NOMO-1 treated with DMSO at 0.1 percent for 48 hours (cell line): ENCODE results near the gene GRB10.
"Not testable (repeated sequence)": the region's sequence is repeated elsewhere in the genome, so short reads cannot be mapped to it uniquely, and the experiment has no call there.

ENCODE experiments used
- DNase-seq: peaks from one replicate; lab custom pipeline; 2025; ENCODE audit not compliant: unreplicated experiment; lab: John Stamatoyannopoulos, UW

GRB10 gene

DNA sequence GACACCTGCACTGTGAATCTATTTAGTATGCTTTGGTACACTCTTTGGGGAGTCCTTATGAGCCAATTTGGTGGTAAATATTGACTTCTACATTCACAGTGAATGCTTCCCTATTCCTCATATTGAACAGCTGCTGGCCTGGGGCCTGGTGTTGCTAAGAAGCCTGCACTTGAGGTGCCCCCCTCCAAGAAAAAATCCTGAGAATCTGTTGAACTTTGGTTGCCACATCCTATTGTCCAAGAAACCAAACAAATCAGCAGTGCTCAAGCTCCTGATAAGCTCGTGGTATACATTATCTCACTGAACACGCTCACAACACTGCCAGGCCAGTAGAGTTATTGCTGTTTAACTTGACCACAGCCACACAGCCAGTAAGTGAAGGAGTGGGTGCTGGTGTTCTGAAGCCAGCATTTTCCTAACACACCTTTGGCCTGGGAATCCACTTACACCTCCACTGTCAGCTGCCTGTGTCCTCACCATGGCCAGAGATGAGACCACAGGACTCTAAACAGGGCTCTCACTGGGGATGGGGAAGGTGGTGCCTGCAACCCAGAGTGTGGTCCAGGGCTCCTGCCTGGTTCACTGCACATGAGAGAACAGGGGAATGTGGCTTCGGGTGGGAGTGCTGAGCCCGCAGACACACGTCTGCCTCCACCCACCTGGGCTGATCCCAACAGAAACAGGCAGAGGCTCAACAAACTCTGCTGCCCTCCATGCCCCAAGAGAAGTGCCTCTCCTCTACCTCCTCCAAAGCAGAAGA lies 224.2 kb downstream of the GRB10 start:
- no peak for DNase-seq

DNA sequence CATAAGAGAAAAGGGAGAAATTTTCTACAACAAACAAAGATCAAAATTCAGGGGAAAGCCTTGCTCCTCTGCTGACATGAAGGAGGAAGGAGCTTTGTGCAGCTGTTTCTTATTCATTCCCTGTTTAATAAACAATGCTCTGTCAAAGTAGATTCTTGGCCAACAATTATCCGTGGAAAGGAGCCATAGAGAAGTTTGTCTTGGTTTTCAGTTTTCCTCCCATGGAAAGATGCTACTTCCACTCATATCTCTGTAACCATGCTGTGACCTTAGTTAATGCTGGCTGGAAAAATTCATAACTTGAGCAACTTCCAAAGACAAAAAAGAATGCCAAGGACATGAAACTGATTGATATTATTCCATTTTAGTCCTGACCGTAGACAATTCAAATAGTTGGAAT lies 225.6 kb downstream of the GRB10 start:
- DNase-seq: no peak

DNA sequence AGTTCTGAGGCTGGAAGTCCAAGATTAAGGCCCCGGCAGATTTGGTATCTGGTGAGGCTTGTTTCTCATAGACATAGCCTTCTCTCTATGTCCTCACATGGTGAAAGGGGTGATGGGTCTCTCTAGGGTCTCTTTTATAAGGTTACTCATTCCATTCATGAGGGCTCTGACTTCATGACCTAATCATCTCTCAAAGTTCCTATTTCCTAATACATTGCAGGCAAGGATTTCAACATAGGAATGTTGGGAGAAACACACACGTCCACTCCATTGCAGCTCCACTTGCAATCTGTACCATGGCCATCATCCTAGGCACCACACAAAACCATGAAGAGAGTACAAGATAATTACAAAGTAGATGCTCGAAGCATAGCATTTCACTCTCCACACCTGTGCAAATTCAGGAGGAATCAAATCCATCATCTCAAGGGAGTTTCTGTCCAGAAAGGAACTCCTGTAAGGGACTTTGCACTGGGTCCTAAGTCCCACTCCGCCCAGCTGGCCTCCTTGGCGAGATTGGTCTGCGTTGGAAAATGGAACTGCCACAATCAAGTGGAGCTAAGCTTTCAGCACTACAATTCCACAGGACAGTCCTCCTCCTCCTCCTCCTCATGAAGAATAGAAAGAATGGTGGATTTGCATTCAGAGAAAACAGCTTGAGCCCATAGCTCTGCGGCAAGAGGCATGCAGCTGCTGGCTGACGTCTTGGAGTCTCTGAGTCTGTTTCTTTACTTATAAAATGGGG lies 226.3 kb downstream of the GRB10 start:
- no peak for DNase-seq

DNA sequence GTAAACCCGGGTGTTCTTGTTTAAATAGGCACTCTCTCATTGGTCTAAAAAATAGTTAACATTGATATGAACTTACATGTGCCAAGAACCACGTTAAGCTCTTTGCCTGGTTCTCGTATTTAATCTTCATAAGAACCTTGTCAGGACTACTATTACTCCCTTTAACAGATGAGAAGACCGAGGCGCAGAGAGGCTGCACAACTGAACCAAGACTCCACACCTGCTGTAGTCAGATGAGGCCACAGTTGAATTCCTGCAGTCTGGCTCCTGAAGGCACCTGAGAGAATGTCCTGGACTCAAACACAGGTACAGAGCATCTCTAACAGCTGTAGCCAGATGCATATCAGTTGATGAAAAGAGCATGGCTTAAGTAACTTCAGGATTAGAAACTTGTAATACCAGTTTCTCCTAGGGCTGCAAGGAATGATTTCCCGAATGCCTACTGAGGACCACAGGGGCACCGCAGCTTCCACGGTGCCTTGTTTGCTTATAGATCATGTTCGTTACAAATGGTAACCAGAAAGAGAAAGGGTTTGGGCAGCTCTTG lies 227.0 kb downstream of the GRB10 start:
- DNase-seq: no peak

DNA sequence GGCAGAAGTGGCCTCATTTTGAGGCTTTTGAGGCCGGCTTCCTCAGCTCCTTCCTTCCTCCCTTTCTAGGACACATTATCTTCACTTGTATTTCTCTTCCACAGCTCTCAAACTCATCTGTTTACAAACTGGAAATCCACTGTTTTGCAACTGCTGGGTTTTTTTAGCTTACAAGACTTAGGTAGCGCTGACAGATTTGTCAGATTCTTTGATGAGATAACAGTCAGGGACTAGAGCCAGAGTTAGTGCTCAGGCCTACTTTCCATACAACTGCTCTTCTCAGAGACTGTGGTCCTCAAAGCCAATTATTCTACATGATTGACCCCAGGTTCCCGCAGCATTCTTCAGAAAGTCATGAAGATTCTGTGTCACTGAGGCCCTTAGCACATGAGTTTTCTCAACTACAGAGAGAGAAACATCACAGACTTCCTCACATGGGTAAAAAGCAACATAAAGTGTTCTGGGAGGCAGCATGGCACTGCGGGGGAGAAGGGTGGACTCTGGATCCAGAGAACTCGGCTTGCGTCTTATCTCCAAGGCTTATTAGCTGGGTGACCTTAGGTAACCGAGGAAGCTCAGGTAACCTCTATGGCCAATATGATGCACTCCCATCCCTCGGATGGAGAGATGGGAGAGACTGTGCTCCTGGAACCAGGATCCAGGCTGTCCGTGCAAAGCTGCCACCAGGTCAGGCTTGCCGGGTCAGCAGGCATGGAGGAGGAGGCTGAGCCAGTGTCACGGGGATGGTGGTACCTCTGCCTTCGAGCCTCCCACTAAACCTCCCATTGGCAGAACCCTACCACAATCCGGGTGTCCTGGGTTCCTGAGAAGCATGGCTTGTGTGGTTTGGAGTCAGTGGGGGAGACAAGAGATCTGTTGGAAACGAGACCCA lies 228.0 kb downstream of the GRB10 start:
- no peak for DNase-seq

DNA sequence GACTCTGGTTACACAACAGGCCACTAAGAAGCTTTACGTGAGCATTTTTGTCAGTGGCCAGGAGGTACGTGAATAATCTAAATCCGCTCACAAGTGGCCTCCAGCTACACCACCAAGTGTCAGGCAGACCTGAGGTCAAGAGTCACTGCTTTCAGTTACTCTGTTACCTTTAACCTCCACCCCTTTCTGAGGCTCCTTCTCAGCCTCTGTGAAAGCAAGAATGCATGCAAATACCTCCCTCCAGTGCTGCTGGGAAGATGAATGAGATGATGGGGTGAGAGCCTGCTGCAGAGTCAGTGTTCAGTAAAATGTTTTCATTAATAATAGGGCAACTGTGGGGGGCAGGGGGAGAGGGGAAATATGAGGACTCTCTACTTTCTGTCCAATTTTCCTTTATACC lies 228.7 kb downstream of the GRB10 start:
- no peak for DNase-seq

DNA sequence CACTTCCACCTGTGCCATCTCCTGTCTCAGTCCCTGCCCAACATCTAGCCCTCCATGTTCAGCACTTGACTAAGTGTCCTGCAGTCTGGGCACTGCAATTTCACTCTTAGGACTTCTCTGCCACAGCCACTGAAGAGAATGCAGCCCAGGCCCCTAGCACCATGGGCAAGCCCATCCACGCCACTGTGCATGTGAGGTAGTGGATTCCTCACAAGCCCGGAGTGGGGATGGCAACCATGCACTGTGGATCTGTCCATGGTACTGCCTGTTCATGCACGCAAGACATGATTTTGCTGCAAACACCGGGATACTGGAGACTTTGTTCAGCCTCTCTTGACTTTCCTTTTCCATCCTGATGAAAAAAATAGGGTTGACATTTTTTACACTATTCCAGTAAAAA lies 229.8 kb downstream of the GRB10 start:
- no peak for DNase-seq

DNA sequence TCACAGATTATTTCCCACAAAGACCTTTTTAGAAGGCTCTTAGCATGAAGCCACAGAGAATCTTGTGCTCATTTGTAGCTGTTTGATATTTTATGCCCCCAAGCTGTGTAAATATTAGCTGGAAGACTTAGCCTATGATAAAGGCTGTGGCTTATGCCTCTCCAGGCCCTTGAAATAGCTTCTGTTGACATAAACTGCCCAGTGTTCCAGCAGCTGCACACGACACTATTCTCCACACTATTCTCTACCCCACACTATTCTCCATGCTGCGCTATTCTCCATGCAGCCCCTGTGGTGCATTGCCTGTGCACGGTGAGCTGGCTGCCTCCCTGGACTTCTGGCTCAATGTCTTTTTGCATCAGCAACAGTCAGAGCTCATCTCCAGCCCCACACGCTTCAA lies 230.6 kb downstream of the GRB10 start:
- DNase-seq: no peak

DNA sequence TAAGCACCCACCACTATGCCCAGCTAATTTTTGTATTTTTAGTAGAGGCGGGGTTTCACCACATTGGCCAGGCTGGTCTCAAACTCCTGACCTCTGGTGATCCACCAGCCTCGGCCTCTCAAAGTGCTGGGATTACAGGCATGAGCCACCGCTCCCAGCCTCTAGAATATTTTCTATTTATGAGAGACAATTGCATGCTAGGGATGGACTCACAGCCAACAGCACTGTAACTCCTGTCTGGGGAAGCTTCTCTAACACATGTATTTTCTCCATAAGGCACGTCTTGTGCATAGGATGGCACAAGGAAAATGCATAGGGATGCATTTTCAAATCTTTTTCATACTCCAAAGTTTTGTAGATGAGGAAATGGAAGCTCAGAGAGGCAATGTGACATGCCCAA lies 237.1 kb downstream of the GRB10 start:
- DNase-seq: not testable (repeated sequence)

DNA sequence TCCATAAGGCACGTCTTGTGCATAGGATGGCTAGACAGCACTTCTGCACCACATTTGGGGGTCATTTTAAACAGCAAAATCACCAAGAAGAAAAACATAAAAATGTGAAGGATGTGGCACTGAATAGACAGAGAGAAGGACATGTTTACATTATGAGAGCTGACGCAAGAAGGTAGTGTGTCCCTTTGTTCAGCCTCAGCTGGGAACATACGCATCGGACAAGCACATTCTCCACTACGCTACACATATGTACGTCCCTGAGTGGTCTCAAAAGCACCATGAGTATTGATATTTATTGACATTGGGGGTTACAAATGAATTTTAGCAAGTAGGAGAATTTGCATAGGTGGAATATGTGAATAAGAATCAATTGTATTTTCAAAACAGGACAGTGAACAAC lies 237.7 kb downstream of the GRB10 start:
- DNase-seq: no peak

DNA sequence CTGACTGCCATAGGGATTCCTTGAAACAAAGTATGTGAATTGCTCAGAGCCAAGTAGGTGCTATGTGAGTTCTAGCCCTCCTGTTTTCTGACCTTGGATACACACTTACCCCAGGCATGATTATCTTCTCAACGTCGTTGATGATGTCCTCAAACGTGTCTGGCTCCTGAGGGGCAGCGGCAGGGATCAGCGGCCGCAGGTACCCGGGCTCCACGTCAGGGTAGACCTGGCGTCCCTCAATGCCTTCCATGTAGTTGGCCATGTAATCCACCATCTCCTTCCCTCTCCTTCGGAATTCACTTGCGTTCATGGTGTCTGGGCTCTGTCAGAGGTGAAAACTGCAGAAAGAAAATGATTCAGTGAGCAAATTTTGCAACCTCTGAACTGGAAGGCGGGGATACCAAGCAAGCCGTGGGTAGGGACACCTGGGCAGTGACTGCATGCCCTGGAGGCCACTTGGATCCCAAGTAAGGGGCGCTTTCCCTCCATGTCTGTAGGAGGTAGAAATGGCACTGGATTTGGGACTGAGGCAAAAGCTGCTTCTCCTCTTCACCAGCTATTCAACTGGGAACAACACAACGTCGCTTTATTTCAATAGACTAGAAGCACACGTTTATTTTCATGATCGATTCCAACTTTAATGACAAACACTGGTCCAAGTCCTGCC lies 238.8 kb downstream of the GRB10 start:
- DNase-seq: no peak

DNA sequence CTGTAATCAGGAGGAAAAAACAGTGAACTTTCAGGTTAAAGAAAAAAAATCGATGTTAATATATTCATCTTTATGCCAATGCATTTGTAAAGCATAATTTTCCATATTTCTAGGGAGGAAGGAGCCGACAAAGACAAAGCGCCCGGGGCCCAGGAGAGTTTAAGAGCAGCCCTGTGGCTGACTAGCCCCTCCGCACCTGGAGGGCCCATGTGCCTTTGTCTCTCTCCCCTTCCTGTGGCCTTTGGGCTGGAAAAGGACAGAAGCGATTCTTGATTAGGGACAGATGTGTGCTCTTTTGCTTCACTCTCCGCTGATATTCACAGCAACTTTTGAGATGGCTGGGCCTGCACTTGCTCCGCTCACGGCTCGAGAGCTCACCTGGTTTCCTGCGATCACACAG lies 240.6 kb downstream of the GRB10 start:
- no peak for DNase-seq

DNA sequence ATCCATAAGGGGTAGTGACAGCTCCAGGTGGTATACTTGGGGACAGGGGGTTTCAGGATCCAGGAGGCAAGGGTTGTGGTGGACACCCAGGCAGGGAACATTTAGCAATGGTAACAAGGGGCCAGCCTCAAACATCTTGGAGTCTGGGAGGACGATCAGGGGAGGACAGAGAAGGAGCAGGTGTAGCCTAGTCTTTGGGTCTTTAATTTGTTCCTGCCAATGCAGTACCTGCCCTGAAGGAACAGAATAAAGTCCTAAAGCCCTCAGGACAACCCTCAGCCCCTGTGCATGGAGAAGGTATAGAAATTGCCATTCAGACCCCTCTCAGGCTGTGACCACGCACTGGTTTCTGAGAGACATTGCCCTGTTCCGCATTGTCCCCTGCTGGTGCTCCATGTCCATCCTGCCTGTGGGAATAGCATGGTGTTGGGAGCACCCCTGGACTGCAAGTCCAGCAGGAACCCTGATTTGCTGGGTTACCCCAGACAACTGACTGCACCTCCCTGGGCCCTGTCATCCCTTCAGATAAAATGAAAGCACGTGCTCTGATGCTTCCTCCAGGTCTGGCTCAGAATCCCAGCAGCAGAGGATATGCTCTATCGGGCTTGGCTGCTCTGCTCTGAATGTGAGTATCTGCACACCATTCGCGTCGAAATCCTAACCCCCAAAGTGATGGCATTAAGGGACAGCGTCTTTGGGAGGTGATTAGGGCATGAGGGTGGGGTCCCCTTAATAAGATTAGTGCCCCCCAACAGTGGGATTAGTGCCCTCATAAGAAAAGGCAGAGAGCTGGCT lies 241.7 kb downstream of the GRB10 start:
- no peak for DNase-seq
